ENCODE results near the gene MYH13. TPM values are rescaled to one million over a fixed set of nuclear protein-coding genes. Genes with fewer than 3 reads are reported as not detected.

Gene MYH13
- not detected in 2 replicates for total RNA-seq (2013; cell fraction: nucleolus; rRNA removed)
- total RNA-seq (2014; rRNA removed): under 0.01 TPM in 1 of 2 replicates, not detected in the other
- total RNA-seq (2014; rRNA removed; fragmentation: Illumina TruSeq; extraction: Trizol): 0.04 and 0.05 TPM in 2 replicates
- total RNA-seq (2021): 0.03 TPM in 1 of 2 replicates, not detected in the other
- polyA plus RNA-seq (2011; ENCODE audit: low read depth): not detected
- 0.04 and 0.07 TPM in 2 replicates for polyA plus RNA-seq (2011; rRNA removed)
- 0.02 and 0.03 TPM in 2 replicates for polyA plus RNA-seq (2011; cell fraction: cytosol; rRNA removed)
- 0.01 and 0.03 TPM in 2 replicates for polyA plus RNA-seq (2011; cell fraction: nucleus; rRNA removed)
- polyA plus RNA-seq (2012): not detected in 2 replicates
- polyA plus RNA-seq (2014; fragmentation: Illumina TruSeq; extraction: Trizol): 0.01 TPM in 1 of 2 replicates, not detected in the other
- under 1 TPM in 1 of 2 experiments, not detected in 1; 0.02 TPM for polyA plus RNA-seq (2014; fragmentation: Nextera tagmentation; extraction: Ambion mirVana)
- polyA plus RNA-seq (2014; rRNA removed): 0.04 TPM in 1 of 2 replicates, not detected in the other
- polyA plus RNA-seq (2016; fragmentation: Nextera tagmentation; extraction: Ambion mirVana): under 1 TPM in 1 of 2 experiments, not detected in 1; 0.03 TPM
- polyA minus RNA-seq (2011; rRNA and poly(A)+ RNA removed): 0.05 TPM in 1 of 2 replicates, not detected in the other
- not detected in 2 replicates for polyA minus RNA-seq (2011; cell fraction: cytosol; rRNA and poly(A)+ RNA removed)
- polyA minus RNA-seq (2011; cell fraction: nucleus; rRNA and poly(A)+ RNA removed): not detected in 2 replicates
- Bru-seq, nascent RNA: not detected
- not detected for BruChase-seq, experiment 1, labeled RNA remaining after a 6-hour chase
- BruChase-seq, experiment 2, labeled RNA remaining after a 2-hour chase: not detected
- long read RNA-seq, experiment 1: 0 reads
- long read RNA-seq, experiment 2: 0 reads

- no TSS peak for BruUV-seq (replicated peaks)
- FAIRE-seq: no peak
- WGBS (ENCODE audit: insufficient coverage, insufficient replicate concordance, low lambda C conversion rate, missing lambda C conversion rate): 22% methylated on average over 5 of the region's 5 CpGs
- RAD21 ChIA-PET (ENCODE audit: unreplicated experiment): no interaction called here
- in situ Hi-C loops (cut with MboI): no loop called here
- Histone ChIP-seq H3K4me1 (ENCODE audit: control insufficient read depth, insufficient read depth, low read length) (no peaks in the 10 kb centered on the region), H3K9me3 (replicated peaks; ENCODE audit: control insufficient read depth, insufficient read depth, low read length) (no peaks in the 10 kb centered on the region), H4K20me1 (ENCODE audit: control insufficient read depth, insufficient read depth) (no peaks in the 10 kb centered on the region), H3K4me3 (no peak within 1 kb of the TSS), H3K27ac (ENCODE audit: control insufficient read depth, insufficient read depth) (no peak within 1 kb of the TSS), H3K4me2 (ENCODE audit: control insufficient read depth, insufficient read depth) (no peak within 1 kb of the TSS), H3K79me2 (ENCODE audit: control insufficient read depth, insufficient read depth, low read length) (no peaks in the 10 kb centered on the region), H3K27me3 (replicated peaks in 1 of 2; ENCODE audit: control insufficient read depth in 2 of 2, insufficient read depth in 2 of 2, low read length in 1 of 2) (no peaks in the 10 kb centered on the region; a peak in 1 of 4 replicates), H2AFZ (ENCODE audit: control insufficient read depth, low read depth, low read length) (no peak within 1 kb of the TSS), H3K36me3 (ENCODE audit: control insufficient read depth in 2 of 2, insufficient read depth in 2 of 2, low read length in 1 of 2) (no peaks in the 10 kb centered on the region), H3K9ac (ENCODE audit: control insufficient read depth, insufficient read depth, low read length) (no peak within 1 kb of the TSS)
- SMC1A ChIA-PET (ENCODE audit: uncharacterized antibody, unreplicated experiment): no interaction called here
- ATAC-seq: no peak
- DNase-seq (ENCODE audit: low read depth, low spot score): no peak
- POLR2A ChIA-PET: no interaction called here
- CTCF ChIA-PET: no interaction called here
- intact Hi-C loops (cut with micrococcal nuclease; ENCODE audit: unreplicated experiment): no loop called here
- TF ChIP-seq ETV6 (conservative IDR thresholded peaks at IDR 0.05 in 1 of 2, IDR thresholded peaks at IDR 0.05 in 1 of 2; ENCODE audit: borderline replicate concordance in 1 of 2, low read depth in 1 of 2): no peak
- no peak for TF ChIP-seq MYC (IDR thresholded peaks at IDR 0.05; ENCODE audit: insufficient read depth, insufficient read length, insufficient replicate concordance, low read length, severe bottlenecking)
- TF ChIP-seq IRF5 (IDR thresholded peaks at IDR 0.05; ENCODE audit: borderline replicate concordance): no peak
- no peak for TF ChIP-seq SRF (IDR thresholded peaks at IDR 0.05; ENCODE audit: low read depth in 2 of 2, low read length in 2 of 2)
- TF ChIP-seq BRCA1 (IDR thresholded peaks at IDR 0.05; ENCODE audit: low read depth, low read length): no peak
- TF ChIP-seq SP1 (IDR thresholded peaks at IDR 0.05; ENCODE audit: low read depth, low read length): no peak
- TF ChIP-seq FOXK2 (IDR thresholded peaks at IDR 0.05): no peak
- TF ChIP-seq CHD4 (IDR thresholded peaks at IDR 0.05): no peak
- TF ChIP-seq RBBP5 (conservative IDR thresholded peaks at IDR 0.05): no peak
- TF ChIP-seq BHLHE40 (IDR thresholded peaks at IDR 0.05; ENCODE audit: borderline replicate concordance in 1 of 2, low read depth in 2 of 2, low read length in 1 of 2): no peak
- no peak for TF ChIP-seq KAT2A (conservative IDR thresholded peaks at IDR 0.05; ENCODE audit: control insufficient read depth, low read depth, low read length)
- TF ChIP-seq SUZ12 (IDR thresholded peaks at IDR 0.05; ENCODE audit: unreplicated experiment): no peak
- TF ChIP-seq ZBTB4 (CRISPR knock-in tag; IDR thresholded peaks at IDR 0.05): no peak
- TF ChIP-seq SMC3 (IDR thresholded peaks at IDR 0.05; ENCODE audit: borderline replicate concordance, low read length): no peak
- TF ChIP-seq USF1 (IDR thresholded peaks at IDR 0.05; ENCODE audit: borderline replicate concordance, extremely low read length, insufficient read depth, low read depth, low read length): no peak
- TF ChIP-seq HDAC6 (IDR thresholded peaks at IDR 0.05; ENCODE audit: unreplicated experiment): no peak
These were observed at the start of gene MYH13 for GRCh38 chr17:10372906-10373305. TSS of gene MYH13 (minus strand) at chr17:10373006. CDS start at chr17:10364530, 8,476 bp downstream.

All from GM12878 (cell line).